GM21390 (cell line): ENCODE data around the gene SLC23A1.
A peak's percentile ranks its signal among the peaks of the same experiment; 100 is the strongest.
"Not testable (repeated sequence)": the region's sequence is repeated elsewhere in the genome, so short reads cannot be mapped to it uniquely, and the experiment has no call there.

Experiments
- ATAC-seq: cut with Tn5 transposase; IDR thresholded peaks from one replicate; pipeline ENCODE4 v1.9.1; 2021; ENCODE audit not compliant: unreplicated experiment

SLC23A1 gene

DNA sequence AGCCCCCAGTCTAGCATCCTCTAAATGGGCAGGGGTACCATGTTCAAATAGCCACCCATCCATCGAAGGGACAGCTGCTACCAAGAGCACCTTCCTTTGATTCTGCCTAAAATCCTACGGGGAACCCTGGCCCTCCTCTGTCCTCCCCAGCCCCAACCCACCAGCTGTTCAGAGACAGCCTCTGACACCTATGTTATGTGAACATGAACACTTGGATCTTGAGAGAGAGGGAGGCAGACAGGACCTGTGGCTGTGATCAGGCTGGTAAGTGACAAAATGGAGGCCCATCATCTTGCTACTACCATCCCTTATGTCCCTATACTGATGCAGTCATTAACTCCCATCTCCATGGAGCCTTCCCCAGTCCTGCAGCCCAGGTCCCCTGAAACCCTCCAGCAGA lies 8.2 kb downstream of the SLC23A1 start:
- no peak for ATAC-seq

DNA sequence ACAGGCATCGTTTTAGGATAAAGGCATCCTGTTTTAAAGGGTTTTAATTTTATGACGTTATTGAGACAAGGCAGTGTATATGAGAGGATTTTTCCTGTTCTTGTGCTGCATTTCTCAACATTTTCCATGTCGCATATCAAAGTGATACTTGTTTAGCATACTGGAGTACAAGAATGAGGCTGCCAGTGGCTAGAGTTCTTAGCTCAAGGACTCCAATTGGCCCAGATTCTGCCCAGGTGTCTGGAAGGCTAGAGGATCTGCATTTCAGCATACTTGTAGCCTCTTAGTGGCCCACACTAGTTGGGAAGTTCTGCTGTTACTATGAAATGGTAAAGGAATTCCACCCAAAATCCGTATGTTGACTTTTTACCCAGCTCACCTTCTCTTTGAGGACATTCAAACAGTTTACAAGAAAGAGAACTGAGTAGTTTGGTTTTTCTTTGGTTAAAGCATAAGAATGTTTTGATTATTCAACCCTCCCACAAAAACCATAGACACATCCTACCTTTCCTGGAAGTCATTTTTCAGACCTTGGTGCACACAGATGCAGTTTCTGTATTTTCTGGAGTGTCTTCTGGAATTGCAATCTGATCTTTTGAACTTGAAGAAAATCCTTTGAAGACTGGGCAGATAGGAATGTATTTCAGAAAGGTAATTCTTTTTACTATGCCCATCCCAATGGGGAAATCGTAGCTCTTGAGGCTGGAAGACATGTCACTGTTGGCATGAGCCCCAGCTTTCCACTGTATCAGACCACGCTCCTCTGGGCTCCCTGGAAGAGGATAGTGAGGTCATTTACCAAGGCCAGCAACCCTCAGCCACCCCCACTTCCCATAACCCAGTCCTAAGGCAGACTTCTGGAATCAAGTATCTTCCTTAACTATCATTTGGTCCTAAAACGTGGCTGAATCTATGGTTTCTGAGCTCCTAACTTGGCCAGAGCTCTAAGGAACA lies 11.3 kb downstream of the SLC23A1 start:
- ATAC-seq: no peak

DNA sequence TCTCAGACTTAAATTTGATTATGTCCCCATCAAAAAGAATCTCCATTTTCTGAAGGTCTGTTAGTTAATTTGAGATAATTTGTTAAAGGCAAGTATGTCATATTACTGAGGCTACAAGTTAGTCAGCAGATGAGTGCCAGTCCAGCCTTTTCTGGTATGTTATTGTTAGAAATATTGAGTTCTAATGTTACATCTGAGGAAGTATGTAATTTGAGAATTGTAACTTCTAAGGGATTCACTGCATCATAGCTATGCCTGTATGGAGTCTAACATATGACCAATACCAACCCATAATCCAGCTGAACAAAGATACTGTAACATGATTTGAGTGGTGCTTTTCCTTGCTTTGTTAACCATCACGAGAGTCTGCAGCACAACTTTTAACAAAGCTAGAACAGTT lies 13.9 kb downstream of the SLC23A1 start:
- no peak for ATAC-seq

GRCh38 chr5:139368613-139369012 lies 14.5 kb downstream of the SLC23A1 start:
- ATAC-seq: no peak

DNA sequence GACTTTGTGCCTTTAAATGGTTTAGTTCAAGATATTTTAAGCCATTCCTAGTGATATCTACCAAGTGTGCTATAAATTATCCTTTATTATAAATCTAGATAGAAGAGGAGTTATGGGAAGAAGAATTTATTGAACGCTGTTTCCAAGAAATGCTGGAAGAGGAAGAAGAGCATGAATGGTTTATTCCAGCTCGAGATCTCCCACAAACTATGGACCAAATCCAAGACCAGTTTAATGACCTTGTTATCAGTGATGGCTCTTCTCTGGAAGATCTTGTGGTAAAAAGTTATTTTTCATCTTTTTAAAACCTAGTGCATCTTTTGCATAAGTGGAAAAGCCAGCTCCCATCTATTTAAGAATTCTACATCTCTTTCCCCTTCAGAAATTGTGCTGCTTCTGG lies 18.6 kb downstream of the SLC23A1 start:
- no peak for ATAC-seq

DNA sequence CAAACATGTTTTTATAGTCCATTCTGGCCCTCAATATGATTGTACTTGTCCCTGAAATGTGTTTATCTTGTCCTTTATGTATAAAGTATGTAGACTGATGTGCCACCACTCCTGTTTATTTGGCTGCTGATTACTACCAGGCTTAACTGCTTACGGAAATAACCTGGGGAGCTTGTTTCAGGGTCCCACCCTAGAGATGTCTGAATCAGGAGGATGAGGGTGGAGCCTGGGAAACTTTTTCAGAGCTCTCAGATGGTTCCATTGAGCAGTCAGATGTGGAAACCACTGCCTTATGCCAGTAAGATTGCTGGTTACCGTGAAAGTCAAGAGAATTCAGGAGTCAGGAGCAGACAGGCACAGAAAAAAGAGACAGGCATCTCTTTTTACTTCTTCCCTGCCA lies 19.2 kb downstream of the SLC23A1 start:
- no peak for ATAC-seq

GRCh38 chr5:139361835-139362429 lies 21.2 kb downstream of the SLC23A1 start:
- no peak for ATAC-seq

GRCh38 chr5:139360384-139360783 lies 22.7 kb downstream of the SLC23A1 start:
- ATAC-seq: no peak

GRCh38 chr5:139358064-139358463 lies 25.0 kb downstream of the SLC23A1 start:
- no peak for ATAC-seq

DNA sequence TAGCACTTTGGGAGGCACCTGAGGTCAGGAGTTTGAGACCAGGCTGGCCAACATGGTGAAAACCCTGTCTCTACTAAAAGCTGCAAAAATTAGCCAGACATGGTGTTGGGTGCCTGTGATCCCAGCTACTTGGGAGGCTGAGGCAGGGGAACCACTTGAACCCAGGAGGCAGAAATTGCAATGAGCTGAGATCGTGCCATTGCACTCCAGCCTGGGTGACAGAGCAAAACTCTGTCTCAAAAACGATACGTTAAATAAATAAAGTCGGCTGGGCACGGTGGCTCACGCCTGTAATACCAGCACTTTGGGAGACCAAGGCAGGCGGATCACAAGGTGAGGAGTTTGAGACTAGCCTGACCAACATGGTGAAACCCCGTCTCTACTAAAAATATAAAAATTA lies 27.2 kb downstream of the SLC23A1 start:
- not testable (repeated sequence) for ATAC-seq

GRCh38 chr5:139354186-139354585 lies 28.9 kb downstream of the SLC23A1 start:
- no peak for ATAC-seq

DNA sequence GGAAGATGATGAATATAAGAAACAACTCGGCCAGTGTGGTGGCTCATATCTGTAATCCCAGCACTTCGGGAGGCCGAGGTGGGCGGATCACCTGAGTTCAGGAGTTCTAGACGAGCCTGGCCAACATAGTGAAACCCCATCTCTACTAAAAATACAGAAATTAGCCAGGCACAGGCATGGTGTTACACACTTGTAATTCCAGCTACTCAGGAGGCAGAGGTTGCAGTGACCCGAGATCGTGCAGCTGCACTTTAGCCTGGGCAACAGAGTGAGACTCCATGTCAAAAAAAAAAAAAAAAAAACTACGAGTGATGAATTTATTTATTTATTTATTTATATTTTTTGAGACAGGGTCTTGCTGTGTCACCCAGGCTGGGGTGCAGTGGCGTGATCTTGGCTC lies 35.2 kb downstream of the SLC23A1 start:
- ATAC-seq: not testable (repeated sequence)

- ATAC-seq: not testable (repeated sequence)
Observed at GRCh38 chr5:139345442-139345841, 37.7 kb downstream of the SLC23A1 start.

GRCh38 chr5:139344177-139344576 lies 38.9 kb downstream of the SLC23A1 start:
- ATAC-seq: no peak

- ATAC-seq: no peak
Observed at GRCh38 chr5:139343476-139343875, 39.6 kb downstream of the SLC23A1 start.

- peak; percentile 48 for ATAC-seq
Observed at GRCh38 chr5:139342423-139342723, 40.7 kb downstream of the SLC23A1 start.

DNA sequence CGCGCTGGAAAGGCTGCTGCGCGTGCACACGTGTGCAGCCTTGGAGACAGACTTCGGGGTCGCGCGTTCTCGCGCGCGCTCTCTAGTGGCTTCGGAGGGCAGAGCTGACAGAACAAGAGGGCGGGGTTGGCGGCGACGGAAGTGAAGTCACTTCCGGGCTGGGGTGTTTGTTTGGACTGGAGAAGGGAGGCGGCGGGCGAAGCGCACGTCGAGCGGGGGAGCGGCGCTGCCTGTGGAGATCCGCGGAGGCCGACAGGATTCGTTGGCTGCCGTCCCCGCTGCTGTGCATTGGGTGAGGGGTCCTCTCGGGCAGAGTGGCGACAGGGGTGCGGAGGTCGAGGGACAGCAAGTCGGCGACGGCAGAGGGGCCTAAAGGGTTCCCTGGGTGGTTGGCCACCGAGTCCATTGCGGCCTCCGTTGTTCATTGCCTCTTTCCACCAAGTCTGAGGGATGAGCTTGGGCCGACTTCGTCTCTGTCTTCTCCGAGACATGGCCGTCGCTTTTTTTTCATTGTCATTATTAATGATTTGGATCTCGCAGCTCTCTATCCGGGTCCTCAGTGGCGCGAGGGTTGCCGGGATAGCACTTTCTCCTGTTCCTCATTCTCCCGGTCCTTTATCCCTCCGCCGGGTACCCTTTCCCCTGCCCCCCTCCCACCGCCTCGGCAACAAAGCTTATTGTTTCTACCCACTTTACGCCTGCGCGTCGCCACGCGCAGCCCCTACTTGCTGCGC lies 41.2 kb downstream of the SLC23A1 start, which contains the start of gene PAIP2:
Gene PAIP2, plus strand, starts transcription at position 166 of the 734 bp plus-strand sequence. CDS start 21,931 bp downstream, outside the sequence.
- ATAC-seq: peak; percentile 92

GRCh38 chr5:139341187-139341688 lies 41.9 kb downstream of the SLC23A1 start:
- no peak for ATAC-seq

- ATAC-seq: no peak
Observed at GRCh38 chr5:139340051-139340450, 43.0 kb downstream of the SLC23A1 start.

DNA sequence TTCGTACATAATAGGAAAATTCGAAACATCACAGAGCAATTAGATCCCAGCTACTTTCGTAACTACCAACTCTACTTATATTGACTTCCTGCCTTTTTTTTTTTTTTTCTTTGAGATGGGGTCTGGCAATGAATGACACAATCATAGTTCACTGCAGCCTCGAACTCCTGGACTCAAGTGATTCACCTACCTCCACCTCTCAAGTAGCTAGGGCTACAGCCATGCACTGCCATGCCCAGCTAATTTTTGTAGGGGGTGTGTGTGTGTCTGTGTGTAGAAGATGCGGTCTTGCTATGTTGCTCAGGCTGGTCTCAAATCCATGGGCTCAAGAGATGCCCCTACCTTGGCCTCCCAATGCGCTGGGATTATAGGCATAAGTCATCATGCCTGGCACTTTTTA lies 47.3 kb downstream of the SLC23A1 start:
- no peak for ATAC-seq
